Activated effector memory CD4-positive, alpha-beta T cell treated with anti-CD3 and anti-CD28 coated beads, Interleukin-2, amount 50 U/mL, for 16 hours (primary cell): ENCODE measurements around the gene SCGB3A2.

Experiments used
- DNase-seq: peaks from one replicate; pipeline ENCODE4 v3.0.0-alpha.2; 2020

Gene SCGB3A2

DNA sequence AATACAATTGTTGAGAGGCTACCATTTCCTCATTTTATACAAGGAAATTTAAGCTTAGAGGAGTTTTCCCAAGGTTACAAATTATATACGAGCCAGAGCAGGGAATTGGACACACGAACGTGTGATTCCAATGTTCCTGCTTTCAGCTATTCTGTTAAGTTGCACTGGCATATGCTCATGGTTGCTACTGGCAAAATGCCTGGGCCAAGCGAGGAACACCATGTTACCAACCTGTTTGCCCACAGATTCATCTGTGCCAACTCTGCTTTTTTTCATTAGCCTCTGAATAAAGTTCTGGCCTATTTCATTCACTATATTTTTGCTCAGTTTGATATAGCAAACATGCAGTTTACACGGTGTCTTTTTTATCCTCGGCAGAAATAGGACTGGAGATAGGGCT lies 32.9 kb downstream of the SCGB3A2 start:
- no peak for DNase-seq

DNA sequence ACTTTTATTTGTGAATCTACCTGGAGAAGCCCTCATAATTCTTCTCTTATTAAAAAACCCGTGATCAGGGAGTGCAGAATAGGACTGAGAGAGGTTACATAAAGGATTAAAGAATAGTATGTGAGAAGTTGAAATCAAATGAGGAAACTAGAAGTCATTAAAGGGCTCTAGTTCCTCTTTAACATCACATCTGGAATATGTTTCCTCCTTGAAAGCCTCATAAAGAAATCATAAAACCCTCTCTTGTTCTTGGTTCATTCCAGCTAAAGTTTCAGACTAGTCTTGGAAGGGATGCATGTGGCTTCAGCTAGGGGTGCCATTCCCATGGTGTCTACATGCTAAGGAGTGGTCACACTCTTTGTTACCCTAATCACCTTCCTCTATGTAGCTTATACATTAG lies 33.5 kb downstream of the SCGB3A2 start:
- no peak for DNase-seq

DNA sequence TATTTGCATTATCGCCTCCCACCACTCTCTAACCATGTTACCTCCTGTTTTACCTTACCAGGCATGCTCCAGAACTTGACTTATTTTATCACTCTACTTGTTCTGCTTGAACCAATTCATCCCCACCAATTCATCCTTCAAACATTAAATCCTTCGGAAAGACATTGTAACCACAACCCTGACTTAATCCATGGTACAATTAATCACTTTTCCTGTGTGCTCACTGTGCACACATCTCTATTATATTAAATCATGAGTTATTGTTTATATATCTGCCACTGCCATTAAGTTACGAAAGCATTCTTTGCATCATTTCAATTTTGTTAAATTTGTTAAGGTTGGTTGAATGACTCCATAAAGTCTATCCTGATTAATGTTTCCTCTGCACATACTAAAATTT lies 35.3 kb downstream of the SCGB3A2 start:
- DNase-seq = no peak

DNA sequence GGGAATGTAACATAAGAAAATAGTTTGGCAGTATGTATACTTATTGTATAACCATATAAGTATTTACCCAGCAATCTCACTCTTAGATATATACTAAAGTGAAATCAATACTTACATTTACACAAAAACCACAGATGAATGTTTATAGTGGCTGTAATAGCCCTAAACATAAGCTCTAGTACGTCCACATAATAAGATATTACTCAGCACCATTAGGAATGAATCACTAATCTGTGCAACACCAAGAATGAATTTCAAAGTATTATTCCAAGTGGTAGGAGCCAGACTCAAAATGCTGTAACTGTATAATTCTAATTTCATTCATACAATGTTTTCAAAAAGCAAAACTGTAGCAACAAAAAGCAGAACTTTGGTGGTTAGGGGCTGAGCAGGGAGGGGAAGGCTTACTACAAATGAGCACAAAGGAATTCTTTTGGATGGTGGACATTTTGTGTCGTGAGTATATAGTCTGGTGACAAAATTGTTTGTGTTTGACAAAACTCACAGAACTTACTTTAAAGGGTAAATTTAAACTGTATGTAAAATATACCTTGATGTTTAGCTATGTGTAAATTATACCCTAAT lies 39.7 kb downstream of the SCGB3A2 start:
- DNase-seq = no peak

DNA sequence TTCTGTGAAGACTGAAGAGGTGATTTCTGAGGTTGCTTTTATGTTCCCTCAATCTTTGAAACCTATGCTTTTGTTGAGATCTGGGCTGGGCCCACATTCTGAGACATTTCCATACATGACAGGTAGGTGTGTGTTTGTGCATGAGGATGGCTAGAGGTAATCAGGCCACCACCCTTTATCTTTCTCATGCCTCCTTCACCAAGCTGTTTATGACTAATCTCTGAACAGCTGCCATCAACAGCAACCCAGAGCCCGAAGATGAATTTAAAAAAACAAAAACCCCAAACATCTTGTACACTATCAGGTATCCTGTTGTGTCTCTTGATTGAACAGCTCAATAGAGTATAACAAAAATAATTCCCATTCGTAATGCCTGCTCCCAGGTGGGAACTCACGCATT lies 40.4 kb downstream of the SCGB3A2 start:
- DNase-seq = no peak

DNA sequence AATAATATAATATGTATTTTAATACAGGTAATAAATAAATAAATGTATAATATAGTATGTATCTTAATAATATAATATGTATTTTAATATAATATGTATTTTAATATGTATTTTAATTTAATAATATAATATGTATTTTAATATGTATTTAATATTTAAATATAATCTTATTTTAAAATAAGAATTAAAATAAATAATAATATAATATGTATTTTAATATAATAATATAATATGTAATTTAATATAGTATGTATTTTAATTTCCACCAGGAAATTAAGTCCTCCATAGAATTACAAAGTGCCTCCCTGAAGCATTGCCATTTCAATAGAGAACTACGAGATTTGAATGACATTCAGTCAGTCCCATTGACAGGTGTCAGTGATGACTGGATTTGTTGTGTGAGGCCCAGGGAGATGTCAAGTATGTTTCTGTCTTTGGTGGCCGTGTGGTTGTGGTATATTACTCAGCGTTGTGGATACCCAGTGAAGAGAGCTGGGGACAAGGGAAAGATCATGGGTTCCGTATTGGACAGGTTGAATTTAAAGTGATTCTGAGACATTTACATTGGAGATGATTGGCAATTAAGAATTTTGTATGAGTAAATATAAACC lies 42.0 kb downstream of the SCGB3A2 start:
- no peak for DNase-seq

DNA sequence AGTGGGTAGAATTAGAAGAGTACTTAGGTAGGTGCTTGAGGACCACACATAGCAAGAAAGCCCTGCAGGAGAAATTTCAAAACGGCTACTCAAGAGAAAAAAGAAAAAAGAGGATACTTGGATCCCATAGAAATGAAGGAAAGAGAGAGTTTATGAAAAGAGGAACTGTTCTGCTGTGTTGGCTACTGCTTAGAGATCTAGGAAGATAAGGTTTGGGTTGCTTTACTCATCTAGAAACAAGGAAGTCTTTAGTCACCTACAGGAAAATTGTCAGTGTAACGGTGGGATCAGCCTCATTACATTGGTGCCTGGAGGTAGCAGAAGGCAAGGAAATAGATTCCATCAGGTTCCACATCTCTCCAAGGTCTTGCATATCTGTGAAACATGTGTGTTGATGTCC lies 42.6 kb downstream of the SCGB3A2 start:
- DNase-seq = no peak

DNA sequence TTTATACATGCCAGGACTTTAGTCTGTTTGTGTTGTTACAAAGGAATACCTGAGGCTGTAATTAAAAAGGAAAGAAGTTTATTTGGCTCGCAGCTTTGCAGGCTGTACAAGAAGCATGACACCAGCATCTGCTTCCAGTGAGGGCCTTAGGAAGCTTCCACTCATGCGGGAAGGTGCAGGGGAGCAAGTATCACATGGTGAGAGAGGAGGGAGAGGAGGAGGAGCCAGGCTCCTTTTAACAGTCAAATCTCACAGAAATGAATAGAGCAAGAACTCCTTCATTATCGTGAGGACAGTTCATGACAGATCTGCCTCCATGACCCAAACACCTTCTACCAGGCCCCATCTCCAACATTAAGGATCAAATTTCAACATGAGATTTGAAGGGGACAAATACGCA lies 46.5 kb downstream of the SCGB3A2 start:
- no peak for DNase-seq

DNA sequence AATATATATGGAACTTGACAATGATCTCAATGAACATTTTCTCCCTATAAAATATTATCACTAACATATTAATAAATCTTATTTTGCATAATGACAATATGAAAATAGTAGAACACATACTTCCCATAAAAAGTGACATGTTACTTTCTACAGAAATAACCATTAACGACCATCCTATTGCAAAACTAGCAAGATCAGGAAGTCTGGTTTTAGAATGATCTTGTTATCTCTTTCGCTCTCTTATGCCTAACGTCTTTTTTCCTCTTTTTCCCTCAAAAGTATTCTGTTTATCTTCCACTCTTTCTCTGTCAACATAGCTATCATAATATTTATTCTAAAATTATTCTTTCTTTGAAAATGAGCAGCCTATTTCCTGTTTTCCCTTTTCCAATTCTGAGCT lies 49.4 kb downstream of the SCGB3A2 start:
- no peak for DNase-seq

DNA sequence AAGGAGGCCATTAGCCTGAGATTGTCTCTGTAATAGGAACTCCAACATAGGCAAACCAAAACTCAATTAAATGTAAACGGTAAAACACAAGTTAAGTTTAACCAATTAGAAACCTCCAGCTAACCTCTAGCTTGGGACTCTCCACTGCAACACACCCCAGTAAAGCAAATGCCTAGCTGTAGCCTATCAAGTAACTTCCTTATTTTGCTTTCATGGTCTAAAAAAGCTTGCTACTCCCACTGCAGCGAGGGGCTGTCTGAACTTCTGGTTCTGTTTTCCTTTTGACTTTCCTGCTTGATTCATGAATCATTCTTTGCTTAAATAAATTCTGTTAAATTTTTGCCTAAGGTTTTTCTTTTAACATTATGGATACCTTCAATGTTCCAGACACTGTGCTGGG lies 52.3 kb downstream of the SCGB3A2 start:
- DNase-seq = no peak
